GM19351 (cell line): ENCODE data around the gene FBXW11.

ENCODE experiments used
- ATAC-seq: cut with Tn5 transposase; IDR thresholded peaks from one replicate; pipeline ENCODE4 v1.9.1; 2021; ENCODE audit warnings: mild to moderate bottlenecking, moderate library complexity; ENCODE audit not compliant: unreplicated experiment

The FBXW11 gene

DNA sequence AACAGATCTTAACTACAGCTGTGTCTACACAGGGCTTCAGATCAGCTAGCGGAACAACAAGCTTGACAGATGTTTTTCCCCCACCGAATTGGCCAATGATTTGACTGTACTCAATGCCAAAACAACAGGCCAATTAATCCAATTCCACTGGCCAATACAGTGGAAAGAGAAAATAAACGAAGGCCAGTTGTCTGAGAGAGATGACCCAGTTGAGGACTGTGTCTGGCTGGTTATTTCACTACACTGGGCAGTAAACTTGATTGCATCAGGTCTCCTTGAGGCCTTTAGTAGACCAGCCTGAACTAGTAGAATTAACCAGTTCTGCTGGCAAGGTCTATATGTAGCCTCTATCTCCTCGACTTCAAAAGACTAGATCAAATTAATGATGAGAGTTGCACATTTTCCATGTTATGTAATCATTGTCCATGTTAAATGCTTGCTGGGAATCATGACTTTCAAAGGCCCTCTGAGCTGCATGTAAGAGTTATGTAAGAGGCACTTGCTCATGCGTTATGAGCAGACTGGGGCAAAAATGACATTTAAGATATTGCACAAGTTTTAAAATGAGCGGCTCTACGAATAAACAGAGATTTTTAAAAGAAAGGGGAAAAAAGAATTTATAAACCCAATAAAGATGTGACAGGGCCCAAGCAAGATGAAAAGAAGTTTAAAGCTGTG lies 192.5 kb downstream of the FBXW11 start:
- ATAC-seq = no peak

DNA sequence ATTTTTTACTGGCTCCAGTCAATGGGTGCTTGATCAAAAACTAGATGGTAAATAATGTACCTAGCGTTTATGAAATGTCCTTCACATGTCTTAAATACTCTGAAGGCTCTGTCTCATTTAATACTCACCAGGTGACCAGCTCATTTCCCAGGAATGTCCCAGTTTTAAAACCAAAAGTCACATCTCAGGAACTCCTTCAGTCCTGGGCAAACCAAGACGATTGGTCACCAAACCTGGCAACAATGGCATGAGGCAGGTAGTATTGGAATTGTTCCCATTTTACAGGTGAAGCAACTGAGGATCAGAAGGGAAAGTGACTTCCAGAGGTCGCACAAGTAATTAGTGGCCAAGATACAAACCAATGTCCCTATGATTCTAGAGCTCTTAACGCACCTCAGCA lies 193.2 kb downstream of the FBXW11 start:
- ATAC-seq = no peak
